D721Med (cell line): Measurements from ENCODE around the gene GJD3.

Experiments
- DNase-seq: peaks from one replicate; pipeline ENCODE4 v3.0.0; 2011; ENCODE audit warnings: low spot score; ENCODE audit not compliant: insufficient read length
- FAIRE-seq: peaks from 2 replicates; lab custom pipeline; 2011; peaks lifted over from hg19 to GRCh38; lab: Jason Lieb, UNC
- CTCF ChIP-seq: IDR thresholded peaks from 2 replicates; pipeline ENCODE4 v1.5.1; 2012; ENCODE audit warnings: mild to moderate bottlenecking, control low read depth; ENCODE audit not compliant: insufficient read depth; ENCODE audit errors: missing control alignments

Gene GJD3

GRCh38 chr17:40327244-40327729 lies 37.2 kb downstream of the GJD3 start:
- FAIRE-seq (no peak), DNase-seq (no peak)
- no peak for TF ChIP-seq CTCF

- no peak for DNase-seq
- no peak for TF ChIP-seq CTCF
- no peak for FAIRE-seq
Measured at GRCh38 chr17:40326832-40327199, 37.7 kb downstream of the GJD3 start.

GRCh38 chr17:40326014-40326831 lies 38.3 kb downstream of the GJD3 start:
- no peak for TF ChIP-seq CTCF
- FAIRE-seq (no peak), DNase-seq (no peak)

- TF ChIP-seq CTCF, result no peak
- FAIRE-seq (no peak), DNase-seq (no peak)
Measured at GRCh38 chr17:40325156-40326013, 39.2 kb downstream of the GJD3 start.

- no peak for TF ChIP-seq CTCF
- no peak for DNase-seq
- FAIRE-seq, result no peak
Measured at GRCh38 chr17:40323391-40324381, 40.9 kb downstream of the GJD3 start.

GRCh38 chr17:40322358-40323315 lies 41.9 kb downstream of the GJD3 start:
- no peak for TF ChIP-seq CTCF
- no peak for DNase-seq
- FAIRE-seq, result no peak
